Right cardiac atrium (tissue), 5 donors: ENCODE measurements around the gene APOBEC2. TPM values are rescaled to one million over a fixed set of nuclear protein-coding genes. Genes with fewer than 3 reads are reported as not detected.

ENCODE experiments used
- ATAC-seq, 2 donors: fragments of 200-7000 bp; cut with Tn5 transposase; one replicate each; pipeline versions ENCODE4 v1.8.0 to v1.9.1; 2020; ENCODE audit warnings: moderate library complexity in 2 of 2, mild to moderate bottlenecking in 1 of 2
- DNase-seq, 3 donors: peaks; one replicate each; pipeline ENCODE4 v3.0.0-alpha.2; 2020
- H3K27ac ChIP-seq: one replicate; pipeline ENCODE4 v1.5.1; 2013; ENCODE audit warnings: mild to moderate bottlenecking, low read length, control low read depth, moderate library complexity
- H3K27me3 ChIP-seq: one replicate; pipeline ENCODE4 v1.6.1; 2013; ENCODE audit not compliant: control insufficient read depth, insufficient read depth
- H3K4me1 ChIP-seq: one replicate; pipeline ENCODE4 v1.6.1; 2013; ENCODE audit warnings: low read length; ENCODE audit not compliant: control insufficient read depth, insufficient read depth
- H3K4me3 ChIP-seq: one replicate; pipeline ENCODE4 v1.5.1; 2013; ENCODE audit warnings: low read length, control low read depth
- H3K9me3 ChIP-seq: one replicate; pipeline ENCODE4 v1.6.1; 2013; ENCODE audit warnings: low read length; ENCODE audit not compliant: control insufficient read depth
- WGBS: extraction: QIAGEN DNeasy Blood & Tissue Kit; methylation state at CpG from one replicate; pipeline ENCODE4 v1.1.7; 2013; 5-methylcytosine and 5-hydroxymethylcytosine counted together
- intact Hi-C, 4 donors: fragments of 100-400 bp; cut with DNase I; formaldehyde crosslinking; loops; one replicate each; pipeline versions ENCODE4 v1.11.0 to v1.14.0; 2022 to 2023
- polyA plus RNA-seq: library from polyadenylated mRNA; stranded (reverse); fragments of 200-250 nt; gene quantifications from one replicate; pipeline ENCODE4 v1.2.3, GENCODE V29; 2013
- total RNA-seq, 4 donors: library from RNA; stranded (reverse); fragmentation: NEBNext Ultra II Directional; extraction: Animal tissue kit (Norgen Biotek cat#: 25700); gene quantifications; one replicate each; pipeline ENCODE4 v1.2.1, GENCODE V29; 2021
- donor health status: healthy with polysubstance abuse.
- donor health status: DM: no; HTN: yes; CAD: no.
- donor health status: DM: no; HTN: no; CAD: no.
- donor health status: DM: no; HTN: yes; CAD: no; lungs with severe emphysema.
- donor health status: DM: yes; HTN: yes; CAD: no.

Gene APOBEC2
- total and polyA plus RNA-seq, 5 donors, result 80.1 to 137 (median 103) TPM

DNA sequence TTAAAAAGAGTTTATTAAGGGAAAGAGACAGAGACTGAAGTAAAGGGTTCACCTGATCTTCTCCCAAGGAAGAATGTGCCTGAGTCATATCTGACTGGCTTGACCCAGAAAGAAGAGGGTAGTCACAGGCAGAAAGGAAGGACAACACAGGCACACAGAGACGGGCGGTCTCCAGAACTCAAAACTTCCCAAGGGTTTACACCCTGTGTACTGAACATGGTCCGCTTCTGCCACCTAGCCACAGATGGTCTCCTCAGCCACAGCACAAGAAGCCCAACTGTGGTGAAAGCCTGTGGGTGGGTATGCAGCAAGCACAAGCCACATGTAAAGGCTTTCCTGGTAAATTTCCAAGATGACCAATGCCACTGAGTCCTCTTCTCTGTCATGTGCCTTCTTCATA is 31.2 kb upstream of the APOBEC2 start:
- intact Hi-C loops, result loop anchor here in 3 of 4 donors (5.0 to 10.0 kb wide), 2 partner anchors 125 to 127 kb away; no protein-coding TSS in a partner anchor
- H3K27ac ChIP-seq, result no peak overlapping the region
- no peak overlapping the region for H3K4me3 ChIP-seq
- 79% methylated on average over 3 of the region's 3 CpGs for WGBS
- DNase-seq (no peak), ATAC-seq (peak in 1 of 2 donors; percentile 73)
- no peaks in the 10 kb centered on the region for H3K9me3 ChIP-seq
- no peaks in the 10 kb centered on the region for H3K4me1 ChIP-seq
- no peaks in the 10 kb centered on the region for H3K27me3 ChIP-seq

GRCh38 chr6:41022294-41022693 is 30.7 kb upstream of the APOBEC2 start:
- no peak overlapping the region for H3K27ac ChIP-seq
- no peaks in the 10 kb centered on the region for H3K4me1 ChIP-seq
- intact Hi-C loops, result loop anchor here in 3 of 4 donors (5.0 to 10.0 kb wide), 2 partner anchors 125 to 127 kb away; no protein-coding TSS in a partner anchor
- ATAC-seq (no peak), DNase-seq (no peak)
- H3K9me3 ChIP-seq, result no peaks in the 10 kb centered on the region
- no peaks in the 10 kb centered on the region for H3K27me3 ChIP-seq
- H3K4me3 ChIP-seq, result no peak overlapping the region

DNA sequence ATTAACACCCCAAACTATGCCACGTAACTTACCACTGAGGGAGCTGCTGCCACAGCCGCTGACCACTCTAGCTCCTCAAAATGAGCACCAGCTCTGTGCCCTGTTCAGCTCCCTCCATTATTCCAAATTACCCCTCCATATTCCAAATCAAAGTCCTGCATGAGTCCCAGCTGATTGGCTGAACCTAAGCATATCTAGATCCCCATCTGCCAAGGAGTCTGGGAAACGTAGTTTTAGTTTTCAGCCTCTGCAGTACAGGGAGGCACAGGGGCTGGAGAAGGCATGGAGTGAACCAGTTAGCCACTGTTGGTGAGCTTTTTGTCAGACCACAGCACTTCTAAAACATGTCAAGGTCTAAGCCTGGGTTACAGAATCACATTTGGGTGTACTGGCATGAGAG is 29.9 kb upstream of the APOBEC2 start:
- intact Hi-C loops, result loop anchor here in 3 of 4 donors (5.0 to 10.0 kb wide), 2 partner anchors 126 to 128 kb away; no protein-coding TSS in a partner anchor
- Histone ChIP-seq H3K27me3 (no peaks in the 10 kb centered on the region), H3K4me1 (no peaks in the 10 kb centered on the region), H3K4me3 (no peak overlapping the region), H3K27ac (no peak overlapping the region), H3K9me3 (no peaks in the 10 kb centered on the region)
- DNase-seq (no peak), ATAC-seq (no peak)
- WGBS, result 92% methylated on average over 3 of the region's 3 CpGs

GRCh38 chr6:41025966-41026530 is 27.0 kb upstream of the APOBEC2 start:
- WGBS, result 77% methylated on average over 3 of the region's 3 CpGs
- H3K27ac ChIP-seq, result no peak overlapping the region
- DNase-seq (no peak), ATAC-seq (no peak)
- intact Hi-C loops, result loop anchor here in 2 of 4 donors (10.0 kb wide), 1 partner anchor 131 kb away; no protein-coding TSS in a partner anchor
- H3K9me3 ChIP-seq, result no peaks in the 10 kb centered on the region
- H3K27me3 ChIP-seq, result no peaks in the 10 kb centered on the region
- H3K4me3 ChIP-seq, result no peak overlapping the region
- H3K4me1 ChIP-seq, result no peaks in the 10 kb centered on the region

DNA sequence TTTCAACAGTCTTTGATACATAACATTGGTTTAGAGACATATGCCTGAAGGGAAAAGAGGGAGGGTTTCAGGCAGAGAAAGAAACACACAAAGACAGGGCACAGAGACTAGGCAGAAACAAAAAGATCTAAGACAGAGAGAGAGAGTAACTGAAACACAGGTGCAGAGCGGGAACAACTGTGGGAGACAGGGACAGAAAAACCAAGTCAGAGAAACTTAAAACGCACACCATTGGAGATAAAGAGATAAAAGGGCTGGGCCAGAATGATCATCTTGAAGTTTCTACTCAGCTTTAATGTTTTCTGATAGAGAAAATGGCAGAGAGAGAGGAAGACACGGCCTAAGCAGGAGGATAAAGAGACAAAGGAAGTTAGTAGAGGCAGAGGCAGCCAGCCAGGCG is 25.8 kb upstream of the APOBEC2 start:
- ATAC-seq, result no peak
- WGBS, result 40% methylated on average over 4 of the region's 4 CpGs
- intact Hi-C loops, result loop anchor here in 2 of 4 donors (10.0 kb wide), 1 partner anchor 132 kb away; no protein-coding TSS in a partner anchor

GRCh38 chr6:41027799-41028560 is 25.0 kb upstream of the APOBEC2 start:
- ATAC-seq (peak; percentile 96 to 97), DNase-seq (peak; percentile 89 to 97 (median 95))
- Histone ChIP-seq H3K27ac (peak overlapping the region; percentile 31), H3K9me3 (no peaks in the 10 kb centered on the region), H3K4me3 (peak overlapping the region; percentile 41), H3K27me3 (no peaks in the 10 kb centered on the region), H3K4me1 (no peaks in the 10 kb centered on the region)
- intact Hi-C loops, result loop anchor here in 2 of 4 donors (10.0 kb wide), 1 partner anchor 133 kb away; no protein-coding TSS in a partner anchor
- WGBS, result 1% methylated on average over 45 of the region's 45 CpGs

More for the DNA sequence above, 25.8 kb upstream of the APOBEC2 start:
- no peak overlapping the region for H3K27ac ChIP-seq
- H3K27me3 ChIP-seq, result no peaks in the 10 kb centered on the region
- peak overlapping the region; percentile 41 for H3K4me3 ChIP-seq
- no peaks in the 10 kb centered on the region for H3K9me3 ChIP-seq
- no peaks in the 10 kb centered on the region for H3K4me1 ChIP-seq
- no peak for DNase-seq

GRCh38 chr6:41028561-41029412 is 24.2 kb upstream of the APOBEC2 start:
- Histone ChIP-seq H3K4me3 (peak overlapping the region; percentile 41), H3K27ac (peak overlapping the region; percentile 31), H3K27me3 (no peaks in the 10 kb centered on the region), H3K9me3 (no peaks in the 10 kb centered on the region), H3K4me1 (no peaks in the 10 kb centered on the region)
- 35% methylated on average over 13 of the region's 13 CpGs for WGBS
- intact Hi-C loops, result loop anchor here in 2 of 4 donors (10.0 kb wide), 1 partner anchor 134 kb away; no protein-coding TSS in a partner anchor
- ATAC-seq (peak; percentile 66 to 70), DNase-seq (no peak)

GRCh38 chr6:41032830-41033229 is 20.2 kb upstream of the APOBEC2 start:
- Histone ChIP-seq H3K27ac (no peak overlapping the region), H3K9me3 (no peaks in the 10 kb centered on the region), H3K4me1 (no peaks in the 10 kb centered on the region), H3K4me3 (no peak overlapping the region), H3K27me3 (no peaks in the 10 kb centered on the region)
- intact Hi-C loops, result no loop called here
- no peak for DNase-seq
- ATAC-seq, result no peak
- 94% methylated on average over 15 of the region's 15 CpGs for WGBS

DNA sequence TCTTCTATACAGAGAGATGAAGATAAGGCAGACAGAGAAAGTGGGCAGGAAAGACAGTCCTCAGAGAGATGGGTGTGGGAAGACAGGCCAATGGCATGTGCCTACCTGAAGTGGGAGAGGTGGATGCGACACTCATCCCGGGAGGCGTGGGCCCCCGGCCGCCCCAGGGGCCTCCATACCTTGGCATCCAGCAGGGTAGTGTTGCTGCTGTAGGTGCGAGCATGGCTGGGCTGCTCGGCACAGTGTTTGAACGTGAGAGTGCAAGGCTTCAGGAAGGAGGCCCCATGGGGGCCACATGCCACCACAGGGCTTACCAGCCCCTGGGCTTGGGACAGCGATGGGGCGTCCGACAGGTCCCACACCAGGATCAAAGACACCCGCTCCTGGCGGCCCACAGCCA is 19.2 kb upstream of the APOBEC2 start:
- Histone ChIP-seq H3K9me3 (no peaks in the 10 kb centered on the region), H3K27me3 (no peaks in the 10 kb centered on the region), H3K4me3 (no peak overlapping the region), H3K27ac (no peak overlapping the region), H3K4me1 (no peaks in the 10 kb centered on the region)
- intact Hi-C loops, result no loop called here
- DNase-seq (no peak), ATAC-seq (no peak)
- WGBS, result 90% methylated on average over 13 of the region's 13 CpGs

DNA sequence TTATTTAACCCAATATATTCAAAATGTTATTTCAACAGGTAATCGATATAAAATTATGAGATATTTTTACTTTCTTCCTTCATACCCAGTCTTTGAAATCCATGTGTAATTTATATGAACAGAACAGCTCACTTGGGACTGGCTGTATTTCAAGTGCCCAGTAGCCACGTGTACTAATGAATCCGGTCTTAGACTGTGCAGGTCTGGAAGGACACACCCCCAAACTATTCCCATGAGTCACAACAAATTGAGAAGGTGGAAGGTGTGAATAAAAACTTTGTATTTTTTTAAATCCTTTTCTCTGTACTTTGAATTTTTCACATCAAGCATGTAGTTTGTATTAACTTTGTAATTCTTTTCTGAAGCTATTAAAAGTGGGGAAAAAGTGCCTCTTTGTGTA is 16.8 kb upstream of the APOBEC2 start:
- H3K9me3 ChIP-seq, result no peaks in the 10 kb centered on the region
- 70% methylated on average over 3 of the region's 3 CpGs for WGBS
- H3K4me1 ChIP-seq, result no peaks in the 10 kb centered on the region
- ATAC-seq (no peak), DNase-seq (no peak)
- no peak overlapping the region for H3K27ac ChIP-seq
- no peaks in the 10 kb centered on the region for H3K27me3 ChIP-seq
- no peak overlapping the region for H3K4me3 ChIP-seq
- intact Hi-C loops, result no loop called here
